TTC549 (cell line): Measurements from ENCODE around the gene FSTL4.

ENCODE experiments used
- FAIRE-seq: peaks from 2 replicates; lab custom pipeline; 2012; peaks lifted over from hg19 to GRCh38; lab: Jason Lieb, UNC

Gene FSTL4

GRCh38 chr5:133364936-133365707 is 247.2 kb downstream of the FSTL4 start:
- no peak for FAIRE-seq

DNA sequence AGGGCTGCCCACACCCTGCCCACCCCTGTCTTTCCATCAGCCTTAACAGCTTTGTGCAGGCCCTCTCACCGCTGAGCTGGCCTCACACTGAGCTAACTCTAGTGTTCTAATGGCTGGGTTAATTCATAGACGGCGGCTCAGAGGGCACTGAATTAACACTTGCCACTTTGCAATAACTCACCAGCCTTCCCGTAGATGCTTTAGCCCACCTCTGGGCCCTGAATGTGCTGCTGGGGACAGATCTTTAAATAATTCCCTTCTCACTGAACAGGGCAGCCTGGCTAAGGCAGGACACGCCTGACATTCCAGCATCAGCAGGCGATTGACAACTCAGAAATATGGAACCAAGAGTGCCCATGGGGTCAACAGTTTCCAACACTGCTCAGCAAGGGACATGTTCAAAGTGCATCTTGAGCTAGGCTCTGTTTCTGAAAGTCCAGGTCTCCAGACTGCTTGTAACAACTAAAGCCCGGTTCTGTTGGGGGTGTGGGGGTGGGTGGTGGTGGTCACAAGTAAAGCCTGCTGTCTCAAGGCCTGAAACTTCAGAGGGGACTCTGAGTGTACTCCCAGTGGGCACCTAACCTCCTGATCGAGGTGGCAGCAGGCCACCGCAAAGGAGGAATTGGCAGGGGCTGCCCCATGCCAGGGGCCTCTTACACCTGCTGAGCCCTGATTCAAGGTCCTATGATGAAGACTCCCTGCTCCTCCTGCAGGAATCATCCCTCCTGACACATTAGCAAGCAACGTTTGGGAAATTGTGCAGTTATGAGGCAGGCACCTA is 248.3 kb downstream of the FSTL4 start:
- no peak for FAIRE-seq

GRCh38 chr5:133362438-133362837 is 249.9 kb downstream of the FSTL4 start:
- FAIRE-seq = no peak

GRCh38 chr5:133361922-133362321 is 250.4 kb downstream of the FSTL4 start:
- no peak for FAIRE-seq

GRCh38 chr5:133360693-133361472 is 251.5 kb downstream of the FSTL4 start:
- FAIRE-seq = no peak

DNA sequence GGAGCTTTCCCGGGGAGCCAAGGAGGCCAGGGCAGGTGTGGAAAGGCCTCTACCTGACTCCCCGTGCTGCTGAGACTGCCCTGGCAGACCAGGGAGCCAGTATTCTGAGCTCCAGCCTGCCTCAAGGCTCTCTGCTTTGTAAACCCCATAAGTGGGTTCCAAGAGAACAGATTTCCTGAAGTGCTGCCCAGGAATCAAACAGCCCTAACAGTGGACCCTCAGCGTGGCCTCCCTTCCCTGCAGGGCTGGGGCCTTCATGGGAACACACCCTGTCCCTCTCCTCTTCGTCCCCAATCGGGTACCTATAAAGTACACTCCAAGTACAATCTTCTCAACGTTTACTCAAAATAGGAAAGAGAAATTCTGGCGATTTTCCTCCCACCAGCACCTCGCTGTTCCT is 252.5 kb downstream of the FSTL4 start:
- no peak for FAIRE-seq

DNA sequence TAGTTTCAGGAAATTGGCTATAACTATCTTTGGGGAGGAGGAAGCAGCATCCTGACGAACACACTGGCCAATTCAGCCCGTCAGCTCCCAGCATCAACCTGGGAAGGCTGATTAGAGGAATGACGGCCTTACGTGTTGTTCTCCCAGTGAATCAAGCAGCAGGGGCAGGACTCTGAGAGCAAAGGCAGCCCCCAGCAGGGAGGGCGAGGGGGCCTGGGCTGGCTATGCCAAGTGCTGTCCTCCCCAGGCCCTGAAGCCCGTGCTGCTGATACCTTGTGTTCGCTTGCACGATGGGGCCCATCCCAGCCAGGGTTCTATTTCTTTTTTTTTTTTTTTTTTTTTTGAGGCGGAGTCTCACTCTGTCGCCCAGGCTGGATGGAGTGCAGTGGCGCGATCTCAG is 254.1 kb downstream of the FSTL4 start:
- FAIRE-seq = no peak

DNA sequence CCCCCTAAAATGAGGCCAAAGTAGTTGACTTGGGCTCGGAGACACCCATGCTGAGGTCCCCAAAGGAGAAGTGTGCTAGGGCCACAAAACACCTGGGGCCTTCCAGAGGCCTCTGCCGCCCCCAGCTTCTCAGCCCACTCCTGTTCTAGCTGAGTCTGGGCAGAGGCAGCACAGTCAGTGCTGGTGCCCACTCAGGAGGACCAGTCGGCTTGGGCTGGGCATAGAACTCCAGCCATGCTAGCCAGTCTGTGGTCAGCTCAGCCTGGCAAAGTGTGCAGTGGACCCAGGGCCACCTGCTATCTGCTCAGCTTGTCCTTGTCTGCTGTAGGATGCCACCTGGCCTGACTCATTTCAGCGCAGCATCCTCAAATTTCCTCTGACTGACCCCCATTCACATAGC is 254.6 kb downstream of the FSTL4 start:
- FAIRE-seq = no peak

- no peak for FAIRE-seq
These were observed 255.3 kb downstream of the FSTL4 start for GRCh38 chr5:133356984-133357421.

DNA sequence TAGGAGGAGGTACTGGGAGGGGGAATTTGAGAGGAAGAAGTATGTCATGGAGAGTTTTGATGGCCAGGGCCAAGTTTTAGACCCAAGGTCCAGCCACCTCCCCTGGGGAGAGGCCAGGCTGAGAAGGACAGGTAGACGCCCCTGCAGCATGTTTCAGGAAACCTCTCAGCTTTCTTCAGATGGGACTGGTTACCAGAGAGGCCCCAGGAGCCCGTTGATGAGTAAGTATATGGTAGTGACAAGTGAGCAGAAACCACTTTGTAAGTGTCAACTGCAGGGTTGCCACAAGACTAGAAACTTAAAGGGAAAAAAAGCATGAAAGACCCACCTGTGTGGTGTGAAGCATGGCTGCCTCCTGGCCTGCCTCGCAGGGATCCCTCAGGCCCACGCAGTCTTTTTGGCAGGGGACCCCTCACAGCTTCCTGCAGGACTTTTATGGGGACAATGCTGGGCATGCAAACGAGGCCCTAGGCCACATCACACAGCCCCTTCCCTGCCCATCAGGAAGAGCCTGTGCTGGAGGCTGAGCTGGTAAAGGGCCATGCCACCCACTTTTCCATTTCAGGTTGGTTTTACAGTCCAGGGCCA is 255.9 kb downstream of the FSTL4 start:
- no peak for FAIRE-seq

DNA sequence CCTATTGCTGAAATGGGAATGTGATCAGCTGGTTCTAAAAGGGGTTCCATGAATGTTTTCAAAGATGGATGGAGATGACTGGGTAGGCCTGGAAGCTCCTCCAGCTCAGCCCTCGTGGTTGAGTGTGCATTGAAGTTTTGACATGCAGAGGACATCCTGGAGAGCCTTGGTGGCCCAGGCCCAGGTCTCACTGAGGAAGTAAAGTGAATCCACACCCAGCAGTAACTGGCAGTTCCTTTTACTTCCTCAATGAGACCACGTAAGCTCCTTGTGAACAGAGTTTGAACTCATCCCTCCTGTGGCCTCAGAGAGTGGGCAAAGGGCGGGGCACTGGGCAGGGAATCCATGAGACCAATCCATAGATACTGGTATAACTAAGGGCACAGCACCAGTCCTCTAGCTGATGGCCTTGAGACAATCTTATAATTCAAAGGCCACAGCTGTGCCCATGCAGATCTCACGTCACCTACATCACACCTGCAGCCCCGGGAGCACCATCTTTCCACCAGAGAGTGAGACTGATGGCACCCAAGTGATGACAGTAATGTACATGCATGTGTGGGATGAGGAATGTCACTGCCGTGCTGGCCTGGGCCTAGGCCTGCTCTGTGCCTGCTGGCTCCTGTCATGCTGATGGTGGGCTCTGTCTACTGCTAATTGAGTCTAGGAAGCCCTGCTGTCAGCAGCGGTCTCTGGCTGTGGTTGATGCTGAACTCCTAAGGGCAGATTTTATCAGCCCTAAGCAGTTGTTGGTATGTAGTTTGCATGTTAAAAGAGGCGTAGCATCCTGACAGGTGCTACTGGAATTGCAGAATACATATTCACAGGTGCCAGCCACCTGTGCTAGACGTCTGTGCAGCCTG is 257.8 kb downstream of the FSTL4 start:
- no peak for FAIRE-seq

GRCh38 chr5:133353741-133354140 is 258.6 kb downstream of the FSTL4 start:
- no peak for FAIRE-seq

DNA sequence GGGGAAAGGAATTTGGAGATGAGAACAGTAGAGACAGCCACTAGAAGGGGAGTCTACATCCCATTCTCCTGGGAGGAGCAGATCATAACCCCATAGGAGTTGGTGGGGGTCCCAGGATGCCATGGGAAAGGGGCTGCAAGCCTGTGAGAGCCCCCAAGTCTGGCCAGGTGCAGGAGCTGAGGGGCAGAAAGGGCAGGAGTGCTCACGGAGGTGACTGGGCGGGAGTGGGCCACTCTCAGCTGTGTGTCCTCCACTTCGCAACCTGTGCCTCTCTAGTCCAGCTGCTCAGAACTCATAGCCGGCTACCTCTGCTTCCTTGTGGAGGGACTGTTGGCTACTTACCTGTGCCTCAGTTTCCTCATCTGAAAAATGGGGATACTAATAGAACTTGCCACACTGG is 263.9 kb downstream of the FSTL4 start:
- FAIRE-seq = no peak

GRCh38 chr5:133347039-133347438 is 265.3 kb downstream of the FSTL4 start:
- FAIRE-seq = no peak

DNA sequence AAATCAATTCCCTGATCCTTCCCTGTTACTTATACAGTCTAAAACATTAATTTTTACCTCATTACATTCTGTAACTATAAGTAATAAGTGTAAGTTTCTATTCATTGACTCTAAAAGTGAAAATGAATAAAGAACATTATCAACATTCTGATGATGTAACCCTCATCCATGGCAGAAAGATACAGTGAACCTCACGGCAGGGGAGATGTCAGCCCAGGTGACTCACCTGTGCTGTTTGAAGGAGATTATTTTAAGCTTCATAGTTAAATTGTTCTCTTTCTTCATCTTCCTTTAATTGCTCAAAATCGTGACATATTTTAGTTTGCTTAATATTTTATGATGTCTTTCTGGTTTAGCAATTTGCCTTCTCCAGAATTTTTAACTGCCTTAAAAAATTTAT is 268.1 kb downstream of the FSTL4 start:
- no peak for FAIRE-seq

- no peak for FAIRE-seq
These were observed 269.1 kb downstream of the FSTL4 start for GRCh38 chr5:133343196-133343595.

GRCh38 chr5:133341915-133342710 is 270.2 kb downstream of the FSTL4 start:
- FAIRE-seq = no peak

GRCh38 chr5:133341296-133341695 is 271.0 kb downstream of the FSTL4 start:
- FAIRE-seq = no peak

DNA sequence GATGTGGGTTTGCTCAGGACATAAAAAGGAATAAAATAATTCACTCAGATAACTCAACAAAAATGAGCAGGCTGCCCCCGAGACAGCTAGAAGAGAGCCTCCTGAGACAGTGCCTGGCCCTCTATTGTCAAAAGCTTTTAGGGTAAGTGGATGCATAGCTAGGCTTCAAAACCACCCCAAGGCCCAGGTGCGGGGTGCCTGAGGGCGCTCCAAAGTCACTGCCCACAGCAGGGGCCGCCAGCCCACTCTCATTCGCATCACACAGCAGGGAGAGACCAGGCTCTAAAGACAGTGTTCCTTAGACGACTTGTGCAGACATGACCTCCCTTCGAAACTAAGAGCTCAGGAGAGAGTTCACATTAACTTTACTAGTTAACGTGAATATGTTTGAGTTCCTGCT is 271.5 kb downstream of the FSTL4 start:
- FAIRE-seq = no peak

DNA sequence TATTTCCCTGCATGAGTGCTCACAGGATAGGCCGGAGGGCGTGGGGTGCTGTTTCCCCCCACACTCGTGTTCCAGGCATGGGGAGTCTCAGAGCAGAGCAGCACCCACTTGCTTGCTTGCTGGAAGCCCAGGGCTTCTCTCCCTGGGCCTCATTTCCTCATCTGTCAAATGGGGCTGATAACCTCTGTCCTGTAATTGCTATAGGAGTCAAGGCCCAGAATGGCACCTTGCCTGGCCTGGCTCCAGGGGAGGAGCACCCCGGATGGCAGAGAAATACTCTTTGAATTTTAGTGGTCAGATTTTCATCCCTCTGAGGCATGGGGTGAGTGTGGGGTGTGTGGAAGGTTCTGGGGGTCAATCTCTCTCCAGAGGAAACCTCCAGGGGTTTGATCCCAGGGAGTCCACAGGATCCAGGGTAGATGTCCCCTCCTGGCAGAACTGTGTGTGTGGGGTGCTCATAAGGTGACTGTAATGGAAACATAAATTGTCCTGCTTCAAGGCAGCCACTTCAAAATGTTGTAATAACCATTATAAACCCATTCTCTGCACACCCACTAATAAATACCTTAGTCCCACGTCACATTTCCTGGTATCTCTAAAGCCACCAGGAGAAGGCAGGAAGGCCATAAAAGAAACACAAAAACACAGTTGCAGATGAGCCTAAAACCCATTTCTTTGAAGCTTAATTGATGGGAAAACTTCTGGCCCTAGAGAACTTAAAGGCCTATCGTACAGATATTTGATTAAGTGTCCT is 272.2 kb downstream of the FSTL4 start:
- no peak for FAIRE-seq
